Fibroblast of skin of scalp (primary cell): ENCODE data around the gene DUSP28.
"Not testable (repeated sequence)": the region's sequence is repeated elsewhere in the genome, so short reads cannot be mapped to it uniquely, and the experiment has no call there.

Experiments
- DNase-seq: peaks from one replicate; pipeline ENCODE4 v3.0.0-alpha.2; 2013

The DUSP28 gene

DNA sequence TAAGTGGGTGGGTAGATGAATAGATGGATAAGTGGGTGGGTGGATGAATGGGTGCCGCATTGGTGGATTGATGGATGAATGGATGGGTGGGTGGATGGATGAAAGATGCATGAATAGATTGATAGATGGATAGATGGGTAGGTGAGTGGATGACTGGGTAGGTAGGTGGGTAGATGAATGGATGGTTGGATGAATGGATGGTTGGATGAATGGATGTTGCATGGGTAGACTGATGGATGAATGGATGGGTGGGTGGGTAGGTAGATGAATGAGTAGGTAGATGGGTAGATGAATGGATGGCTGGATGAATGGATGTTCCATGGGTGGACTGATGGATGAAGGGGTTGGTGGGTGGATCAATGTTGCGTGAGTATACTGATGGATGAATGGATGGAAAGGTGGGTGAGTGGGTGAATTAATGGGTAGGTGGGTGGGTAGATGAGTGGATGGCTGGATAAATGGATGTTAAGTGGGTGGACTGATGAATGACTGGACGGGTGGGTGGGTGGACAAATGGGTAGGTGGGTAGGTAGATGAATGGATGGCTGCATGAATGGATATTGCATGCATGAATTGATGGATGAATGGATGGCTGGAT, 32.9 kb upstream of the DUSP28 start:
- DNase-seq: no peak

DNA sequence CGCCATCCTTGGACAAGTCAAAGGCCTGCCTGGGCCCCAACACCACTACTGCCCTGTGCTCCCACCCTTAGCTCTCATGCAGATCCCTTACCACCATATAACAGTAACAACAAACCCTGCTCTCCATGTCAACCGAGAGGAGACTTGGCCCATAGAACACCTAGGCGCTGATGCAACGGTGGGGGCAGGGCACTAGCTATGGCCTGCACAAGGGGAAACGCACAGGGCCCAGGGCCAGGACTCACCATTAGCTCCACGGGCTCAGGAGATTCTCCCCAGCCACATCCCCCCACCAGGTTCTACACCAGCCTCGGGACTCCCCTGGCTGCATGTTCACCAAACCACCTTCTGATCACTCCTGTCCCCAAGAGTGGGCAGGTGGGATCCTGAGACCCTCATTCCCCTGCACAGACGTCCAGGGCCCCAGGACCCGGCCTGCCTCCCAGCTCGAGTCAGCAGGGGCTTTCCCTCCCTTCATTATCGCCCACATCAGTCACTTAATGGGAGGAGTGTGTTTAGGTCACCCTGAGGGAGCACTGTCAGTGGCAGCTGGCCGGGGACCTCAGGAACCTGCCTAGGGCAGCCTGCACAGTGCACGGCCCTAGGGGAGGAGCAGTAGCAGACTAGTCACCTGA, 31.6 kb upstream of the DUSP28 start:
- DNase-seq: no peak

GRCh38 chr2:240529344-240529999, 30.7 kb upstream of the DUSP28 start:
- DNase-seq: no peak

- DNase-seq: no peak
Observed at GRCh38 chr2:240530181-240530580, 30.0 kb upstream of the DUSP28 start.

GRCh38 chr2:240531038-240531437, 29.1 kb upstream of the DUSP28 start:
- DNase-seq: no peak

- DNase-seq: no peak
Observed at GRCh38 chr2:240532031-240532775, 28.0 kb upstream of the DUSP28 start.

- DNase-seq: no peak
Observed at GRCh38 chr2:240538031-240538780, 22.0 kb upstream of the DUSP28 start.

- not testable (repeated sequence) for DNase-seq
Observed at GRCh38 chr2:240539101-240539500, 21.1 kb upstream of the DUSP28 start.

GRCh38 chr2:240539906-240540305, 20.3 kb upstream of the DUSP28 start:
- no peak for DNase-seq

GRCh38 chr2:240551288-240551687, 8.9 kb upstream of the DUSP28 start:
- no peak for DNase-seq

GRCh38 chr2:240551811-240552210, 8.3 kb upstream of the DUSP28 start:
- DNase-seq: no peak

DNA sequence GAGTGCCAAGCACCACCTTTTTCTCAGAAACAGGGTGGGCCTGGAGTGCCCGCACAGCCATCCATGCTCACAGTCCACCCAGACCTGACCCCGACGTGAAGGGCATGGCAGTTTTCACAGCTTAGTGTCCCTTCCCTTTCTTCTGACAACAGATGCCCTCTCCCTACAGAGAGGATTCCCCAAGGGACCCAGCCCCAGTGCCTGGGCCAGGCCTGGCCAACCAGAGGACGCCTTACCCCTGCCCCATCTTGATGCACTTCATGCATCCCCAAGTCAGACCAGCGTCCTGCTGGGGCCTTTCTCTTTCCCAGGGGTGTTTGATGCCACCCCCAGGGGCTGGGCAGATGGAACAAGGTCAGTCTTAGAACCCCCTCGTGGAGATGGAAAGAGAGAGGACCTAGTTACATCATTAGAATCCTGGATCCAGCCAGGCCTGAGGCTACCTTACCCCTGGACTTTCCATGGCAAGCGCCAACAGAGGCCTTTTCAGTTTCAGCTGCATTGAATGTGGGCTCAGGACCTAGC, 6.1 kb upstream of the DUSP28 start:
- DNase-seq: no peak

- no peak for DNase-seq
Observed at GRCh38 chr2:240554767-240555493, 5.2 kb upstream of the DUSP28 start.

DNA sequence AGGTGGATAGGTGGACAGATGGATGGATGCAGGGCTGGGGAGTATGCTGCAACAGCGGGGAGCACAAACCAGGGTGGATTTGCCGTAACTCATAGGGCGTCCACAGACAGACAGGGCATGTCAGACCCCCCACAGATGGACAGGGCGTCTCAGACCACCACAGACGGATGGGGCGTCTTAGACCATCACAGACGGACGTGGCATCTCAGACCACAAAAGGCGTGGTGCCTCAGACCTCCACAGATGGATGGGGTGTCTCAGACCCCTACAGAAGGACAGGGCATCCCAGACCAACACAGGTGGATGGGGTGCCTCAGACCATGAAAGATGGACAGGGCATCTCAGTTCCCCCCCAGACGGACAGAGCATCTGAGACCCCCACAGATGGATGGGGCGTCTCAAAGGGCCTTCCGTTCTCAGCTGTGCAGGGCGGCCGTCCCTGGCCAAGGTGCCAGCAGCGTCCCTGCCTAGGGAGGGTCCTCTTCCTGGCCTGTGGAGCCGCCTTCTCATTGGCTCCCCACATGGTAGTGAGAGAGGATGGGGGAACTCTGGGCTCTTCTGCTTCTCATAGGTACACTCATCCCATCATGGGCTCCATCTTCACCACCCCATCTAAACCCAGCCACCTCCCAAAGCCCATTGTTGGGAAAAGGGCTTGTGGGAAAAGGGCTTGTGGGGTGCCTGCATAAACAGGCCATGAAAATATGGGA, 4.5 kb upstream of the DUSP28 start:
- DNase-seq: no peak

GRCh38 chr2:240556553-240557100, 3.5 kb upstream of the DUSP28 start:
- DNase-seq: peak; percentile 61

DNA sequence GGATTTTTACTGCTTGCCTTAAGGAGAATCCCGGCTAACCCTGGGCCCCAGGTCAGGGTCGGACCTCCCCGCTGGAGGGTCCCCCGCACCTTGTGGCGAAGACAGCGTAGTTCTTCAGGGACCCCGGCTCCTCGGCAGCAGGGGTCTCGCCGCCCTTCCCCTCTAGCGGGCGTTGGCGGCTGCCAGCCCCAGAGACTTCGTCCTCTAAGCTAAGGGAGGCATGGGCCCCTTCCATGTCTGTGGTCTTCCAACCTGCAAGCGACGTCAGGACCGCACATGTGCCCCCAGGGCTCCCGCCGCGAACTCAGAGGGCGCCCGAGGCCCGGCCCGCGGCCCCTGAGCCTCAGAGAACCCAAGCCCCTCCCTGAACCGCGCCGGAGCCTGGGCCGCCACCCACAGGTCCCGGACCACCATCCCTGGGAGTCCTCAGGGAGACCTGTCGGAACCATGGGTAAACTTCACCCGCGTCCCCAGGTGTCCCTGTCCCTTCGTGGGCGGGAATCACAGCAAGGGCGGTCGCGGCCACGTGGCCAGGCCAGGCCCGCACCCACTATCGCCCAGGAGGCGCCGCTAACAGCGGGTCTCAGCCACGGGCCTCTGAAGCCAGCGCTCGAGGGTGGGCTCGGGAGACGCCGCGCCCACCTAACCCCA, 2.9 kb upstream of the DUSP28 start:
- DNase-seq: no peak

DNA sequence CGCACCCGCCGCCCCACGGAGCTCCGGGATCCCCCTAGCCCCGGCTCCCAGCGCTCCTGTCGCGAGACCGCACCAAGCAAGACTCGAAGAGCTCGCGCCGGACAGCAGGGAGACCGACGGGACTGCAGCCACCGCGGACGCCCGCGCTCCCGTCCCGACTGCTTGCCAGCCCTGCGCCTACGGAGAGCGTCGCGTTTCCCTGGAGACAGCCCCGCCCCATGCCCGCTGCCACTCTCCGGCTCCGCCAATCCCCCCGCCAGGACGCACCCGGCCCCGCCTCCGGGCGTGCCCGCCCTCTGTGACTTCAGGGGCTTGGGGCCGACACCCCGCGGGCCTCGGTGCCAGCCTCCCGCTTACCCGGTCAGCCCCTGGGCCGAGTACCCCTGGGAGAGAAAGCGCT, 2.3 kb upstream of the DUSP28 start, which contains the start of gene ANKMY1:
Gene ANKMY1 (minus strand): TSS at position 181 of the 400 bp plus-strand sequence. CDS start 653 bp downstream, outside the sequence.
- DNase-seq: peak; percentile 77

DNA sequence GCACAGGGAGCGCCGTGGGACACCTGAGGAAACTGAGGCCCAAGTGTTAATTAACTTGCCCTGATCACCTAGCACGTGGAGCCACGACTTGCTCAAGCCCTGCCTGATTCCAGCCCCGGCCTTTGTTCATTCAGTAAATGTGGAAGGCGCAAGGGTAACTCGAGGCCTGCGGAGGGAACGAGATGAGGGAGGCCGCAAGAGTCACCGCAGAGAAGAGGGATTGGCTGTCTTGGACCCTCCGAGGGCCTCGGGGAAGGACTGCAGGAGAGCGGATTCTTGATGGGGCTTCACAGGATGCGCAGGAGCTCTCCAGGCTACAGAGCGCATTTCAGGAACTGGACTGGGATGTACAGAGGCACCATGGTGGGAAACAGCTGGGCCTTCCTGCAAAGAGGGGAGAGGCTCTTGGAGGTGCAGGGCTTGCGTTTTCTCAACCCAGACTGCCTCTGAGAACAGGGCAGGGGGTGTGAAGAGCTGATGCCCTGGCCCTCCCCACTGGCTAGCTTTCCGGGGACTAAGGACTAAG, 1.9 kb upstream of the DUSP28 start:
- no peak for DNase-seq

- DNase-seq: no peak
Observed at GRCh38 chr2:240559286-240559685, 871 bp upstream of the DUSP28 start.
